Measurements from ENCODE around the gene PCDH9.
"Not testable (repeated sequence)": the region's sequence is repeated elsewhere in the genome, so short reads cannot be mapped to it uniquely, and the experiment has no call there.

The PCDH9 gene

DNA sequence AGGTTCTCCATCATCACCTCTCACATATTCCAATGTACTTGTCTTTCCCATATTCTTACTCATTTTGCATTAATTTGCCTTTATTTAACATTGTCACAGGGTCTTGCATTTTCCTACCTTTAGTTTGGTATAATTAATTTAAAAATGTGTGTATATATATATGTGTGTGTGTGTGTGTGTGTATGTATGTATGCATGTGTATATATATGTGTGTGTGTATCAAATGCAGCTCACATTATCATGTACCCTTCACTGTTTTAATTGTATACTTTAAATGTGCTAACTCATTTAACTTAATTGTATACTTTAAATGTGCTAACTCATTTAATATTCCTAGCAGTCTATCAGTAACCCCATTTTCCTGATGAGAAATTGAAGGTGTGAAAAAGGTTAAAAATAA, 104.5 kb downstream of the PCDH9 start:
- DNase-seq, result no peak

DNA sequence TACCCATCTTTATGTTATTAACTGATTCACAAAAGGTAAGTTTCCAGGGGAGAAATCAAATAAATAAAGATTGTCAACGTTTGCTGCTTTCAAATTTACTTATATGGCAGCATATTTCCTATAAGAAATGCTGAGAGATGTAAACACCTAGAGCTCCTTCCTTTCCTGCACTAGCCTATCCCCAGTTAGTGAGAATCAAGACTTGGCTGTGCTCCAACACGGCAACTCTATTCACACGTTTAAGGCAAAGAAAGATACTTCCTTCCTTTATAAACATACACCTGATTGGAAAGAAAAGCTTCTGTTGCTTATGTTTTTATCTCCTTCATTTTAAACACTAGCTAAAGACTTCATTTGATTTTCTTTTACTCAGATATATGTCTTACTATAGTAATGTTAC, 107.0 kb downstream of the PCDH9 start:
- DNase-seq, result no peak

DNA sequence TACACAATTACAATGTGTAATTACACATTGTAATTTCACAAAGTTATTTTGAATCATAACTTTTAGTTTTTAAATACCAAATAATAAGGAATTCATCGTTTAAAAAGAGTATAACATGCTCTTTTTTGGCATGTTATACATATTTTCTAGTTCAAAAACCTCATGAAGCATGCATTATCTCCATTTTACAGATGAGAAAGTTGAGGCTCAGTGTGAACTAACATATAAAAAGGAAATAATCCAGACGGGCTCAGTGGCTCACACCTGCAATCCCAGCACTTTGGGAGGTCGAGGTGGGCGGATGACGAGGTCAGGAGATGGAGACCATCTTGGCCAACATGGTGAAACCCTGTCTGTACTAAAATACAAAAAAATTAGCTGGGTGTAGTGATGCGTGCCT, 107.9 kb downstream of the PCDH9 start:
- no peak for DNase-seq

DNA sequence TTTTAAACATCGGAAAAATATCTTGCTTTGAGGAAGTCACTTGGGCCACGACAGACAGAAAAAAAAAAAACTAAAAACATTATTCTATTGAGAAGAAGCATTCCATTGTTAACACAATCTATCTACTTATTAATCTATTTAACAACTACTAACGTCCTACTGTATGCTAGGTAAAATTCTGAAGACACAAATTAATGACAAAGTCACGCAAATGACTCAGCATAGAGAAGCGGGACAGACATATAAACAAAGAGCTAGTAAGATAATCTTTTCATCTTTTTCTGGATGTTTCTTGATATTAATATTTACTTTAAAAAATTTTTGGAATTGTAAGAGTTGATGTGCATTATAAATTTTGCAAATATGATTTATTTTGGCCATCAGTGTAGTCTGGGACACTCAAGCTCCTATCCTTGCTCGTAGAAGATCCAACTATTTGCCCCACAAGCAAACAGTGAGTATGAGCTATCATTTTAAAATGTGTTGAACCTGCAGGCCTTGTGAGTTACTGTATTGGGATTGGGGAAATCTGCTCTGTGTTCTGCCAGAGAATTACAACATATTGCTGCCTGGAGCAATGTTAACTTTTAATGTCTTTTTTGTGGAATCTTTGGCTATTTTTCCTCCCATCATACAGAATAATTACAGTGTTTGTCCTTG, 109.1 kb downstream of the PCDH9 start:
- DNase-seq, result peak; percentile 81

DNA sequence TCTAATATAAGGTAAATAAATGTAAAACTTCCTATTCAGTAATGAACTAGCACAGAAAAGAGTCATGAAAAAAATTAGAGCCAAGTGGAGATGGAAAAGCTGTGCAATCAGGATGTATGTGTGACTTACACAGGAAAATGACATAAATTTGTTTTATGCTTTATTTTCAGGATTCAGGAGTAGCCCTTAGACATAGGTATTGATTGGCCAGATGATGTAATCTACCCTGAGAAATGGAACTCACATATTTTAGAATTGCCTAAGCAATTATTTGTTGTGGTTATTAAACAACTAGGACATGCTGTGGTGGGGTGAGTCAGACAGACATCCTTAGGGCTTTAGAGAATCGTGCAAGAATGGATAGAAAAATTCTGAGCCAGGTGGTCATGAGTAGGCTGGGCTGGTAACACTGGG, 110.6 kb downstream of the PCDH9 start:
- DNase-seq, result peak; percentile 94

DNA sequence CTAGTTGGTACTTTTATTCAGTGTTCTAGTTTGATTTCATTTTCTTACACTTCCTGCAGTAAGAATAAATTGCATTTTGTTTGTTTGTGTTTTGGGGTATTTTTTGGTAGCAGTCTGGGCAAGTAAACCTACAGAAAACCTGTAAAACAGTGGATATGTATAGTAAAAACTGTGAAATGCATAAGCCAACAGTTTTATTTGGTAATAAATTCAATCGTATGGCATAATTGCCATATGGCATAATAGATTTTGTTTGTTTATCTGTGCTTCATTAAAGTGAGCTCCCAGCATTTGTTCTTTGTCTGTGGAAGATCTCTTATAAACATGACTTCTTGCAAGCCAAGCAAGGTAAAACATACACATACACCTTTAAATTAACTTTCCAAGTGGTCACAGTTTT, 111.9 kb downstream of the PCDH9 start:
- DNase-seq, result no peak

DNA sequence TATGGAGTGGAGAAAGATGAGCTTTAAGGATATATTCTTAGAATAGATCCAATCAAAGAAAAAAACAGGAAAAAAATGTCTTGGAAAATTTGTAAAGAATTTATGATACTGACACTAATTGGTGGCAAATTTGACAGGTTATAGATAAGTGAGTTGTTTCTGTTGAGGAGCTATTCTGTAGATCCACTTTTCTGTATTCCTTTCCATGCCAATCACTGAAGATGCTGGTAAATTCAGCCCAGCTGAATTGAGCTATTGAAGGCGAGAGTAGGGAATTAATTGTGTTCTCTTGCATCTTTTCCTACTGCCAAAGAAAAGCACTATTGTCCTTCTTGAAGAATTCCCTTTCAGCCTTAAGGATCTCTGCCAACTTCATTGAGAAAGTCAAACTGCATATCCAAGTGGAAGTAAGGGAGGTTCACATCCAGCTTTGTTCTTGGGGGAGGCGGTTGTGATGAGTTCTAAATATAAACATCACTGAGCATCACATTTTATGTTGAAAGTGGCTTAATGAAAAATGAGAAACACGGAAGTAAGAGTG, 113.1 kb downstream of the PCDH9 start:
- DNase-seq, result no peak

DNA sequence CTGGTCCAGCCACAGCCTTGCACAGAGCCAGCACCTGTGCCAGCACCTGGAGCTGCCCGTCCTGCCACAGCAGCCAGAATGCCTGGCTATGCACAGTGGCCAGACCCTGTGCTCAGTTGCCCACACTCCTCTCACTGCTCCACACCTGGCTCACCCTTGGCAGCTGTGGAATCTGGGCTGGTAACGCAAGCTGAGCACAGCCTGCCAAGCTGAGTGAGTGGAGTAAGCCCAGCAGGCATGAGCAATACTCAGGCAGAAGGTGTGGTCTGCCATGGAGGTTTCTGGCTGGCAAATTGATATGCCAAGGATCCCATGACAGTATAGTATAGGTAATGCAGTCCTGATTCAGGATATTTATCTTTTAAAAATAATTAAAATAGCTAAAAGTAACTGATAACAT, 122.2 kb downstream of the PCDH9 start:
- DNase-seq, result no peak

DNA sequence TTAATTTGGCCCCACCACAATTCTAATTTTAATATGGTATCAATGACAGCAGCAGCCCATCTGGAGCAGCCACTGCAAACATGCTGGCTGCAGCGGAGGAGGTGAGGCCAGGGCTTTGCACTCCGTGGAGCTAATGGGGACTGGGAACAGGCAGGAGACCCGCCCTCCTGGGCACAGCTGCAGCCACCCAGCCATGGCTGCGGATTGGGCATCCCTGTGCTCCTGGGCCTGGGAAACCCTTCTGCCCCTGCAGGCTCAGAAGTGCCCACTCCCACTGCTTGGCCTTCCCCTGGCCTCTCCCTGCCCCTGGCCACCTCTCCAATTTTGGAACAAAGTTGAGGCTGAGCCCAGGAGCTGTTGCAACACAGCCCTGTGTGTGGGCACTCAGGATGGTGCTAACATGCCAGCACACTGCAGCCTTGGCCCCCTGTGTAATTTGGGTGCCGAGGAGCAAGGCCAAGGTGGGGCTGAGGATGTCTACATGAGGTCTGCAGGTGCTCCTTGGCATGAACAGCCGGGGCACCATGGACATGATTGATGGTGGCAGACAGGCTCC, 123.6 kb downstream of the PCDH9 start:
- no peak for DNase-seq

DNA sequence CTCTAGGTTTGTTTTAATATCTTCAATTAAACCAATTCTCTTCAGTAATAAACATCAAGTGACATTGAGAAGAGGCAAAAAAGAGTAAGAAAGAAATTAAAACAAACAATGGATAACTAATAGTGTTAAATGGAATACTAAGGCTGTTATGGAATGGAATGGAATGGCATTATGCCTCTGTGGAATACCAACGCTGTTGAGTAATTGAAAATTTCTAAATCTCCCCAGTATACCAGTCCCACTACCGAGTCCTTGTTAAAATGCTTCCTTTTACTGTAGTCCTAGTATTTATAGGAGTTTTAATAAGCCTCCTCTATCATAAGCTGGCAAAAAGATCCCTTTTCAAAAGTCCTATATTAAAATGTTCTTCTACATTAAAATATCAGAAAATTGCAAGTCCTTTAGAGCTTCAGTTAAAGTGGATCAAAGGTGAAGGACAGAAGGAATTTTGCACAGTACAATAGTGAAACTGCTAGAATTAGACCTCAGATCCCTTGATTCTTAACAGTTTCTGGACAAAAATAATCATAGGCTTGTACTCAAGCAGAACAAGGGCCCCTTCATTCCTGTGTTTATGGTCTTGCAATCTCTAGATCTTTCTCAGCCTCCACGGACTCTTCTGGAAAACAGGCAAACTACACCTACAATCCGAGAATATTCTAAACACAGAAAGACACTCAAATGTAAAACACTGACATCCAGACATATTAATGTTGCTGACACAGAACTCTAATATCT, 128.2 kb downstream of the PCDH9 start:
- peak; percentile 52 for DNase-seq

DNA sequence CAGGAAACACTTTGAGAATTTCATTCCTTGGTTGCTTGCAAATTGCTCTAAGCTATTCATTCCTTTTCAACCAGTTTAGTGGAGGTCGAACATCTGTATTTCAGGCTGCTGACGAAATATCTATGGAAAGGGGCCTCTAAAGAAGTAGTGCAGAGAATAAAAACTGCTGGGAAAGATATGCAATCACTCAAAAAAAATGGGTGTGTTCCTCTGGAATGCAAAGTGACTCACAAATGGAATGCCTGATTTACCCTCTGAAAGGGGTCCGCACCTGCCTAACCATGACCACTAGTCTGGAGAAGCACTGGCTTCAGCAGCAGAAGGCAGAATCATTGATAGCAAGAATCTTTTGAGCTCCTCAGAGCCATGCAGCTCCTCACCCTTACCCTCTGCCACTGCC, 129.4 kb downstream of the PCDH9 start:
- peak; percentile 7 for DNase-seq

DNA sequence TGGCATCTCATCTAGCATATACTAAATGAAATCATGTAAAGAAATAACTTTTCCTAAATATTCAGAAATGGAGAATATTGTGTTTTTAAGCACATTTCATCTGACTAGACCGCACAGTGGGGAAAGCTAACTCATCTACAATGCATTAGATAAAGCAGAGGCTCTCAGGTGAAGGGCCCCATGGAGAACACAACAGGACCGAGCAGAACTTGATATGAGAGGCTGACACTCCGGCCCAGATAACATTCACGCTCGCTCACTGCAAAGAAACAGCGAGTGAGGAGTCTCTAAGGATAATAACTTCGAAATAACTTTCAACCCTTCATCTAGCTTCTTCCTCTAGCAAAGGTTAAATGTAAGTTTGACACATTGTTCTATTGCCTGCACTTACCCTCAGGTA, 130.6 kb downstream of the PCDH9 start:
- no peak for DNase-seq

DNA sequence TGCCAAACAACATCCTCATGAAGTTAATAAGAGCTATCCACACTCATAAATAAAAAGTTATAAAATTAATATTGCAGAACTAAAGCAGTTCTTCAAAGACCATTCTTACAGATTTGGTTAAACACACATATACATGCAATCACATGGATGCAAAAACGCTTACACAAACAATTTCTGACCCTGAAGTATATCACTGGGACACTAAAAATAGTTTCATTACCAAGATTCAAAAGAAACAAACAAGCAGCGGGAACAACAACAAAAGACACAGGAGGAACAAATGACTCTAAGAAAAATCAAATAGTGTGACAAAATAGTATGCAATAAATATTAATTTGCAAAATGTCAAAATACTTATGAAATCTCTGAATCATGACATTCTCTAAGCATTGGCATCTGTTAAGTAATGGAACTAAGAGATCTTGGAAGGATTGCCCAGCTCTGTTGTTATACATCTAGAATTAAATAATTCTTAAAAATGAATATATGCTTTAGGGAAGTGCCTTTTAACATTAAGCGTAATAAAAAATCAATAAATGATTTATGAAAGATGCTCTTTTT, 132.2 kb downstream of the PCDH9 start:
- DNase-seq, result no peak

DNA sequence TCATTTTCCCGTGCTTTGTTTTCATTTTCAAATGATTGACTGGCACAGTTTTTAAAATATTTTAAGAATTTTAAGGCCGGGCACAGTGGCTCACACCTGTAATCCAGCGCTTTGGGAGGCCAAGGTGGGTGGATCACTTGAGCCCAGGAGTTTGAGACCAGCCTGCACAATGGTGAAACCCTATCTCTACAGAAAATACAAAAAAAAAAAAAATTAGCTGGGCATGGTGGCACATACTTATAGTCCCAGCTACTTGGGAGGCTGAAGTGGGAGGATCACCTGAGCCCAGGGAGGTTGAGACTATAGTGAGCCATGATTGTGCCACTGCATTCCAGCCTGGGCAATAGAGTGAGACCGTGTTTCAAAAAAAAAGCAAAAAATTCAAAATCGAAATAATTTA, 133.2 kb downstream of the PCDH9 start:
- DNase-seq, result not testable (repeated sequence)

DNA sequence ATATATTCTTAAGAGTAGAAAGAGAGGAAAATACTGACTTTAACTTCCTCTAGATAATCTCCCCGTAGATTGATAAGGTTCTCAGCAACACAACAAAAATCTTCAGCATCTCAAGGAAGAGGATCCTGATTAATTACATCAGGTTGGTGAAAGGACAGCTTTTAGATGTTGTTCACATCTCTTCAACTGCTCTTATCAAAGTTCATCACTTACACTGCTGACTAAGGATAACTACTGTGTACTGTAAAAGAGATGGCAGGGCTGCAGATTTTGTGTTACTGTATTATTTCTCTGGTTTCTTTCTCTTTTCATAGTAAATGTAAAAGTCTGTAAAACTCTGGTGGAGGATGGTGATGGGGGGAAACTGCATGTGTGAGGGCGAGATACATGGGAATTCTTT, 133.7 kb downstream of the PCDH9 start:
- no peak for DNase-seq

DNA sequence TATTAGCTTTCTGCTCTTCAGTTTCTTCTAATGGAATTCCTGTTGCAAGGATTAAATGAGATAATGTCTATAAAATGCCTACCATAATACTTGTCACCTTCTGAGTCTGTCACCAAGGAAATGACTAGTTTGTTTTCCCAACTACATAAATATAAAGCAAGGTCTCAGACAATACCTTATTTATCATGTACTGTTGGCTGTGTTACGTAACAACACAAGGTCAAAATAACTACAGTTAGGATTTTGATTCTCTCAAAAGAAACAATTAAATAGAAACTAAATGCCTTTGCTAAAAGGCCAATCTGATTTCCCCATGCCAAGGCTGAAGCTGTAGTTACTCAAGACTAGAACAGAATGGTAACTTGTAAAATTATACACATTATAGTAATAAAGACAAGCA, 134.5 kb downstream of the PCDH9 start:
- DNase-seq, result no peak

DNA sequence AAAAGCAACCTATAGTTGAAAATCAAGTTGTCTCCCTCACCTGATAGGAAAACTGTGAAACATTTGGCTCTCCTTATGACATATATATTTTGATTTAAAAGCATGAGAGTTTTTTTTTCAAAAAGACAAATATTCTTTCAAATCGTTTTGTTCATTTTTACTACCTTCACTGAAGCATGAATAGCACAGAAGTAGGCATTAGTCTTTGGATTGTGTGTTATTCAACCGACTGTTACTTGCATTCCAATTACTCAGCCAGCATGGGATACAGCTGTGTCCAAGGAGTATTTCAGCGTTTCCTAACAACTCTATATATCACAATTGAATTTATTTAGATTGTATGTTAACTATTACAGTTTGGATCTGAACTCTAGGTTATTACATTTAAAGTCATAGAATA, 135.2 kb downstream of the PCDH9 start:
- DNase-seq, result no peak

DNA sequence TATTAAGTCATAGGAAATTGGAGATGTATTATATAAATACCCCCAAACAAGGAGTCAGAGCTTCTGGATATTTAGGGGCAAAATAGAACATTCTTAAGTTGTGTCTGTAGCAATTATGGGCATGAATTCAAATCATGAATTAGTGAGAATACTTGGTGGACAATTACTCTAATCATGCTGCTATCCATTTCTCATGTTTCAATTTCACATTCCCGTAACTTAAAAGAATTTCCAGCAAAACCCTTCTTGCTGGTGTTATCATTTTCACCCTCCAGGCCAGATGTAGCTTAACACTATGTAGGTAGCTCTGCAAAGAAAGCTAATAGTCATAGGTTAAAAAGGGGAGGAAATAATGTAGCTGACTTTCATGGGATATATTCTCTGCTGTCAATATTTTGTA, 136.1 kb downstream of the PCDH9 start:
- DNase-seq, result no peak

DNA sequence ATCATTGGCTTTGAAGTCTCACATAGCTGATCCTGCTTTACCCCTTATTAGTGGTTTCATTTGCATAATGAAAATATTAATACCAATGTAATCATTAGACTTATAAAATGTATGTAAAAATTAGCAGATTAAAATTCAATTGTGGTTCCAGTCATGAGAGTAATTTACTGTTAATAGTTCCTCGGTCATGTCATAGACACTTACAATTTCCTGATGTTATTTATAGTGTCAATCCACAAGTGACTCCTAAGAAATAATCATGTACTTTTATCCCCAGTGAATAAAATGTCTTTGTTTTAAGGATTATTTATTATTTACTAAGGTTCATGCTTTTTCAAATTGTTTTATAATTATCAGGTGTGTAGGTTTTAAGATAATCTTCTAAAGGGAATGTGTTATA, 138.5 kb downstream of the PCDH9 start:
- DNase-seq, result no peak

DNA sequence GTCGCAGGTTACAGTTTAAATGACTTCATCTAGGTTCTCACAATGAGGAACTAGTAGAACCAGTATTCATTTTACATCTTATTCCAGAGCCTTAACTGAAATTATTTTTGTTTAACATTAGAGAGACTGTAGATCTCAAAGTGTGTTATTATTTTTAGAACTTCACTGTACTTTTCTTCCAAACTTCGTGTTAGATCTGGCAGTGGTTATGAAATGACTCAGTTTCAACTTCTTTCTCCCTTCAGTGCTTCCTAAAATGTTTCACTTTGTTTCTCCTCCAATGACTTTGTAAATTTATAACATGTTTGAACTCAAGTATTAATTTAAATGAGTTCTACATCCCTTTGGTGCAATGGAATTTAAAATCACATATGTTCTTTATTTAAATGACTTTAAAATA, 139.3 kb downstream of the PCDH9 start:
- no peak for DNase-seq

DNA sequence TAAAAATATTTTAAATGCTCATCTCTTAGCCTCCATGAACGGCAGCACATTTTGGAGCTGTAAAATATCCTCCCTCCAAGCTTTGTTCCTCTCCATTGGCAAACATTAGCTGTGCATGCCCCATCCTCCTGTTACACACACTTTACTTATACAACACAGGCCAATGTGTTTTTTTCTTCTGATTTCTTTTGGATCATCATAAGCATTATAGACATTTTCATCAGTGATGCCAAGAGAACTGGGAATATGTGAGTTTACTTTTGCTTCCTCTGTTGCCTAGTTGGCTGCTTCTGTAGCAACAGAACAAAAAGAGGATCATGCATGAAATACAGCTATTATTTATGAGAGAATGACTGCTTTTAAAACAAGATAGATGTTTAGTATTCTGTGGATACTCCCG, 142.6 kb downstream of the PCDH9 start:
- DNase-seq, result no peak

DNA sequence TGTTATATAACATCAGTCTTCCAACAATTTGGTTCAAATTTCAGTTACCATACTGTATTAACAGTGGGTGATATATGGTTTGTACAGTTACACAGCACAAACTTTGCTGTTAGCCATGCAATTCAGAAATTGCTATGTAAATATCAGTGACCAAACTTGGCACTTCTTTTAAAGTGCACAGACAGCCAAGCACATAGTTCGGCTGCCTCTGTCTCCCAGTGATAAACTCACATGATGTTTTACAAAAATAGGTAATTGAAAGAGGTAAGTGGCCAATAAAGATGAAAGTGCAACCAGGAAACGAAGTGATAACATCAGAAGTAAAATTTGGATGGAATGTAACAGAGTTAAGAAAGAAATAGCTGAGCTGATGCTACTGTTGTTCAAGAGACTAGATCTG, 143.9 kb downstream of the PCDH9 start:
- no peak for DNase-seq

DNA sequence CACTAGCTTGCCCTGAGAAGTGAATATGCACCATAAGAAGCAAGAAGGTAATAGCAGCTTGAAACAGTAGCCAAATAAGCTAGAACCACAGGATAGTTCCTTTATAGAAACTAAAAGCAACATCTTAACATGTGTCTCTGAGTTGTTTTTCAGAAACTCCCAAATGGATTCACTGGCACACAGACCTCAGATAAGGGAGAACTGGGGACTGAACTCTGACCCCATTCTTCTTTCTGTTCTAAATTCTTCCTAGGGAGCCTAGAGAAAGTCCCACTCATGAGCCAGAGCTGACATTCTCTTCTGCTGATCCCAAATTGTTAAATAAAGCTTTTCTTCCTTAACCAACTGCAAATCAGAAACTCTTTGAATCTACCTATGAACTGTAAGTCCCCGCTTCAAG, 146.1 kb downstream of the PCDH9 start:
- no peak for DNase-seq

DNA sequence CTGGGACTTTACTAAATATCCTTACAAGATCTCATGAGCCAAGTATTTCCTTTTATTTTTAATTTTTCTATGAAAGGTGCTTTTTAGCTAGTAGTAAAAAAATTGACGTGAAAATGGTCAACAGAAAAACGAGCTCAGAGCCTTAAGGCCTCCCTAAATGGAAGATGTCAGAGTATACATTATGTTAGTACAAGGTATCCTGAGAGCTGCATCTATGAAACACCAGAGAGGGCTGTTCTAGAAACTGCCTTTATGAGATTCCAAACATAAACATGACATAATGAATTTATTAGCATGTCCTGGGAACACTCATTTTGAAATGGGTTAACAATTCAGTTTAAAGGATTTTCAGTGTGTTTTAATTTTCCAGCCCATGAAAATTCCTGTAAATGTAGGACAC, 146.6 kb downstream of the PCDH9 start:
- DNase-seq, result no peak
